ENCODE results near the gene CNTN4.

Gene CNTN4

GRCh38 chr3:2823437-2824211, 725.0 kb downstream of the CNTN4 start:
- Histone ChIP-seq H3K36me3 (ENCODE audit: control insufficient read depth, insufficient read depth, low read length) (no peaks in the 10 kb centered on the region), H3K27me3 (ENCODE audit: control insufficient read depth, insufficient read depth, low read length) (no peaks in the 10 kb centered on the region), H3K9ac (ENCODE audit: low read depth, low read length) (no peak overlapping the region), H3K4me3 (ENCODE audit: low read depth, low read length) (no peak overlapping the region), H3K4me1 (ENCODE audit: control insufficient read depth, insufficient read depth, low read length) (no peaks in the 10 kb centered on the region), H3K9me3 (ENCODE audit: control insufficient read depth, insufficient read depth, low read length) (no peaks in the 10 kb centered on the region)

GRCh38 chr3:2826036-2826435, 727.4 kb downstream of the CNTN4 start:
- H3K27me3 ChIP-seq (ENCODE audit: control insufficient read depth, insufficient read depth, low read length), result no peaks in the 10 kb centered on the region
- no peak overlapping the region for H3K9ac ChIP-seq (ENCODE audit: low read depth, low read length)
- no peaks in the 10 kb centered on the region for H3K9me3 ChIP-seq (ENCODE audit: control insufficient read depth, insufficient read depth, low read length)
- H3K36me3 ChIP-seq (ENCODE audit: control insufficient read depth, insufficient read depth, low read length), result no peaks in the 10 kb centered on the region
- no peak overlapping the region for H3K4me3 ChIP-seq (ENCODE audit: low read depth, low read length)
- H3K4me1 ChIP-seq (ENCODE audit: control insufficient read depth, insufficient read depth, low read length), result no peaks in the 10 kb centered on the region

GRCh38 chr3:2826453-2826852, 727.8 kb downstream of the CNTN4 start:
- Histone ChIP-seq H3K27me3 (ENCODE audit: control insufficient read depth, insufficient read depth, low read length) (no peaks in the 10 kb centered on the region), H3K4me1 (ENCODE audit: control insufficient read depth, insufficient read depth, low read length) (no peaks in the 10 kb centered on the region), H3K9ac (ENCODE audit: low read depth, low read length) (no peak overlapping the region), H3K4me3 (ENCODE audit: low read depth, low read length) (no peak overlapping the region), H3K36me3 (ENCODE audit: control insufficient read depth, insufficient read depth, low read length) (no peaks in the 10 kb centered on the region), H3K9me3 (ENCODE audit: control insufficient read depth, insufficient read depth, low read length) (no peaks in the 10 kb centered on the region)

- H3K4me1 ChIP-seq (ENCODE audit: control insufficient read depth, insufficient read depth, low read length), result no peaks in the 10 kb centered on the region
- no peak overlapping the region for H3K9ac ChIP-seq (ENCODE audit: low read depth, low read length)
- no peak overlapping the region for H3K4me3 ChIP-seq (ENCODE audit: low read depth, low read length)
- no peaks in the 10 kb centered on the region for H3K27me3 ChIP-seq (ENCODE audit: control insufficient read depth, insufficient read depth, low read length)
- H3K36me3 ChIP-seq (ENCODE audit: control insufficient read depth, insufficient read depth, low read length), result no peaks in the 10 kb centered on the region
- H3K9me3 ChIP-seq (ENCODE audit: control insufficient read depth, insufficient read depth, low read length), result no peaks in the 10 kb centered on the region
Observed at GRCh38 chr3:2837239-2837638, 738.6 kb downstream of the CNTN4 start.

- Histone ChIP-seq H3K36me3 (ENCODE audit: control insufficient read depth, insufficient read depth, low read length) (no peaks in the 10 kb centered on the region), H3K4me3 (ENCODE audit: low read depth, low read length) (no peak overlapping the region), H3K27me3 (ENCODE audit: control insufficient read depth, insufficient read depth, low read length) (no peaks in the 10 kb centered on the region), H3K4me1 (ENCODE audit: control insufficient read depth, insufficient read depth, low read length) (no peaks in the 10 kb centered on the region), H3K9ac (ENCODE audit: low read depth, low read length) (no peak overlapping the region), H3K9me3 (ENCODE audit: control insufficient read depth, insufficient read depth, low read length) (no peaks in the 10 kb centered on the region)
Observed at GRCh38 chr3:2837910-2838309, 739.2 kb downstream of the CNTN4 start.

- no peak overlapping the region for H3K4me3 ChIP-seq (ENCODE audit: low read depth, low read length)
- H3K36me3 ChIP-seq (ENCODE audit: control insufficient read depth, insufficient read depth, low read length), result no peaks in the 10 kb centered on the region
- no peaks in the 10 kb centered on the region for H3K4me1 ChIP-seq (ENCODE audit: control insufficient read depth, insufficient read depth, low read length)
- no peaks in the 10 kb centered on the region for H3K27me3 ChIP-seq (ENCODE audit: control insufficient read depth, insufficient read depth, low read length)
- no peak overlapping the region for H3K9ac ChIP-seq (ENCODE audit: low read depth, low read length)
- no peaks in the 10 kb centered on the region for H3K9me3 ChIP-seq (ENCODE audit: control insufficient read depth, insufficient read depth, low read length)
Observed at GRCh38 chr3:2838546-2839157, 740.0 kb downstream of the CNTN4 start.

GRCh38 chr3:2839876-2840275, 741.2 kb downstream of the CNTN4 start:
- Histone ChIP-seq H3K27me3 (ENCODE audit: control insufficient read depth, insufficient read depth, low read length) (no peaks in the 10 kb centered on the region), H3K4me3 (ENCODE audit: low read depth, low read length) (no peak overlapping the region), H3K9ac (ENCODE audit: low read depth, low read length) (no peak overlapping the region), H3K36me3 (ENCODE audit: control insufficient read depth, insufficient read depth, low read length) (no peaks in the 10 kb centered on the region), H3K4me1 (ENCODE audit: control insufficient read depth, insufficient read depth, low read length) (no peaks in the 10 kb centered on the region), H3K9me3 (ENCODE audit: control insufficient read depth, insufficient read depth, low read length) (no peaks in the 10 kb centered on the region)

- Histone ChIP-seq H3K9ac (ENCODE audit: low read depth, low read length) (no peak overlapping the region), H3K27me3 (ENCODE audit: control insufficient read depth, insufficient read depth, low read length) (no peaks in the 10 kb centered on the region), H3K36me3 (ENCODE audit: control insufficient read depth, insufficient read depth, low read length) (no peaks in the 10 kb centered on the region), H3K4me3 (ENCODE audit: low read depth, low read length) (no peak overlapping the region), H3K4me1 (ENCODE audit: control insufficient read depth, insufficient read depth, low read length) (no peaks in the 10 kb centered on the region), H3K9me3 (ENCODE audit: control insufficient read depth, insufficient read depth, low read length) (no peaks in the 10 kb centered on the region)
Observed at GRCh38 chr3:2847062-2847841, 748.6 kb downstream of the CNTN4 start.

GRCh38 chr3:2849092-2849491, 750.4 kb downstream of the CNTN4 start:
- H3K36me3 ChIP-seq (ENCODE audit: control insufficient read depth, insufficient read depth, low read length), result no peaks in the 10 kb centered on the region

GRCh38 chr3:2850701-2851100, 752.0 kb downstream of the CNTN4 start:
- no peak overlapping the region for H3K9ac ChIP-seq (ENCODE audit: low read depth, low read length)
- H3K4me1 ChIP-seq (ENCODE audit: control insufficient read depth, insufficient read depth, low read length), result no peaks in the 10 kb centered on the region
- H3K27me3 ChIP-seq (ENCODE audit: control insufficient read depth, insufficient read depth, low read length), result no peaks in the 10 kb centered on the region
- H3K9me3 ChIP-seq (ENCODE audit: control insufficient read depth, insufficient read depth, low read length), result no peaks in the 10 kb centered on the region
- H3K4me3 ChIP-seq (ENCODE audit: low read depth, low read length), result no peak overlapping the region
- H3K36me3 ChIP-seq (ENCODE audit: control insufficient read depth, insufficient read depth, low read length), result no peaks in the 10 kb centered on the region

More at GRCh38 chr3:2849092-2849491, 750.4 kb downstream of the CNTN4 start:
- H3K4me3 ChIP-seq (ENCODE audit: low read depth, low read length), result no peak overlapping the region
- H3K9me3 ChIP-seq (ENCODE audit: control insufficient read depth, insufficient read depth, low read length), result no peaks in the 10 kb centered on the region
- H3K4me1 ChIP-seq (ENCODE audit: control insufficient read depth, insufficient read depth, low read length), result no peaks in the 10 kb centered on the region
- H3K9ac ChIP-seq (ENCODE audit: low read depth, low read length), result no peak overlapping the region
- no peaks in the 10 kb centered on the region for H3K27me3 ChIP-seq (ENCODE audit: control insufficient read depth, insufficient read depth, low read length)

- no peak overlapping the region for H3K9ac ChIP-seq (ENCODE audit: low read depth, low read length)
- H3K36me3 ChIP-seq (ENCODE audit: control insufficient read depth, insufficient read depth, low read length), result no peaks in the 10 kb centered on the region
- H3K9me3 ChIP-seq (ENCODE audit: control insufficient read depth, insufficient read depth, low read length), result no peaks in the 10 kb centered on the region
- H3K27me3 ChIP-seq (ENCODE audit: control insufficient read depth, insufficient read depth, low read length), result no peaks in the 10 kb centered on the region
- no peak overlapping the region for H3K4me3 ChIP-seq (ENCODE audit: low read depth, low read length)
- no peaks in the 10 kb centered on the region for H3K4me1 ChIP-seq (ENCODE audit: control insufficient read depth, insufficient read depth, low read length)
Observed at GRCh38 chr3:2851361-2851760, 752.7 kb downstream of the CNTN4 start.

GRCh38 chr3:2851835-2852234, 753.2 kb downstream of the CNTN4 start:
- Histone ChIP-seq H3K4me1 (ENCODE audit: control insufficient read depth, insufficient read depth, low read length) (no peaks in the 10 kb centered on the region), H3K9me3 (ENCODE audit: control insufficient read depth, insufficient read depth, low read length) (no peaks in the 10 kb centered on the region), H3K27me3 (ENCODE audit: control insufficient read depth, insufficient read depth, low read length) (no peaks in the 10 kb centered on the region), H3K36me3 (ENCODE audit: control insufficient read depth, insufficient read depth, low read length) (no peaks in the 10 kb centered on the region), H3K9ac (ENCODE audit: low read depth, low read length) (no peak overlapping the region), H3K4me3 (ENCODE audit: low read depth, low read length) (no peak overlapping the region)
